Gastrocnemius medialis (tissue), 4 donors: Measurements from ENCODE around the gene HGFAC. TPM values are rescaled to one million over a fixed set of nuclear protein-coding genes. Genes with fewer than 3 reads are reported as not detected.

Experiments used
- ATAC-seq, 2 donors: fragments of 150-250 bp; one replicate each; pipeline ENCODE4 v1.9.1; 2016
- DNase-seq, 2 donors: peaks; one replicate each; pipeline ENCODE4 v3.0.0-alpha.2; 2019
- H3K27ac ChIP-seq, 4 donors: fragments of 200-600 bp; sonication (generic); 1 replicate in 1 of 4; 2 replicates in 3 of 4; pipeline ENCODE4 v1.5.1; 2016 to 2018; ENCODE audit warnings: mild to moderate bottlenecking in 2 of 4, moderate library complexity in 1 of 4
- H3K27me3 ChIP-seq, 3 donors: fragments of 200-600 bp; sonication (generic) in 2 of 3; 1 replicate in 1 of 3; 2 replicates in 2 of 3; pipeline versions ENCODE4 v1.5.1 to v1.6.0; 2016 to 2019; ENCODE audit warnings: mild to moderate bottlenecking in 1 of 3, moderate library complexity in 1 of 3
- H3K36me3 ChIP-seq, 2 donors: fragments of 200-600 bp; sonication (generic) in 1 of 2; one replicate each; pipeline ENCODE4 v1.5.1; 2017 to 2018
- H3K4me1 ChIP-seq, 2 donors: fragments of 200-600 bp; sonication (generic) in 1 of 2; one replicate each; pipeline ENCODE4 v1.5.1; 2016 to 2017; ENCODE audit warnings: mild to moderate bottlenecking in 2 of 2
- H3K4me3 ChIP-seq, 4 donors: fragments of 200-600 bp; sonication (generic) in 3 of 4; 1 replicate in 1 of 4; 2 replicates in 3 of 4; pipeline ENCODE4 v1.5.1; 2016 to 2019; ENCODE audit warnings: mild to moderate bottlenecking in 2 of 4
- H3K9me3 ChIP-seq, 3 donors: fragments of 200-600 bp; sonication (generic) in 2 of 3; 1 replicate in 1 of 3; 2 replicates in 2 of 3; pipeline ENCODE4 v1.5.1; 2016 to 2019
- CTCF ChIP-seq, 5 experiments: fragments of 450-650 bp in 3 of 5; fragments of 200-600 bp in 2 of 5; sonication (generic) in 2 of 5; IDR thresholded peaks in 4 of 5; conservative IDR thresholded peaks in 1 of 5; 1 replicate in 4 of 5; 2 replicates in 1 of 5; pipeline ENCODE4 v1.5.1; 2016 to 2019; ENCODE audit warnings: antibody characterized with exemption in 5 of 5, mild to moderate bottlenecking in 3 of 5, moderate library complexity in 3 of 5
- POLR2A ChIP-seq, 2 donors: fragments of 450-650 bp; IDR thresholded peaks; one replicate each; pipeline ENCODE4 v1.6.1; 2017; ENCODE audit warnings: antibody characterized with exemption in 2 of 2, mild to moderate bottlenecking in 2 of 2, moderate library complexity in 2 of 2
- in situ Hi-C, 4 donors: fragments of 200-750 bp; cut with MboI; loops; one replicate each; pipeline versions ENCODE4 v1.15.0 to v1.8.0; 2017; ENCODE audit warnings: low sequenced_read_pairs in 4 of 4
- intact Hi-C: fragments of 100-400 bp; cut with DNase I; formaldehyde crosslinking; loops from one replicate; pipeline ENCODE4 v1.15.1; 2023; ENCODE audit warnings: low total_unique reads
- total RNA-seq, 4 donors: library from RNA; depleted of rRNA; stranded (reverse); fragments of >200 nt; gene quantifications; one replicate each; pipeline versions ENCODE4 v1.1.0 to v1.2.3, GENCODE V29; 2016

HGFAC gene
- total RNA-seq, 4 donors from 2014 or later, result 0.20 to 0.68 (median 0.59) TPM

GRCh38 chr4:3446631-3447320 is 5.0 kb downstream of the HGFAC start:
- Histone ChIP-seq H3K36me3 (no peaks in the 10 kb centered on the region), H3K27me3 (no peaks in the 10 kb centered on the region), H3K9me3 (no peaks in the 10 kb centered on the region), H3K27ac (no peak overlapping the region), H3K4me1 (peaks cover 0 to 4% of the 10 kb centered on the region in 2 donors), H3K4me3 (no peak overlapping the region)
- in situ Hi-C loops, result no loop called here
- intact Hi-C loops, result loop anchor here (10.0 kb wide), 1 partner anchor 252 kb away; no protein-coding TSS in a partner anchor
- DNase-seq (no peak), ATAC-seq (no peak)
- TF ChIP-seq CTCF (IDR thresholded peaks at IDR 0.05 in 4 of 5, conservative IDR thresholded peaks at IDR 0.05 in 1 of 5) (no peak), POLR2A (IDR thresholded peaks at IDR 0.05) (no peak)

- in situ Hi-C loops (no loop called here), intact Hi-C loops (loop anchor here (10.0 kb wide), 1 partner anchor 253 kb away; no protein-coding TSS in a partner anchor)
- no peaks in the 10 kb centered on the region for H3K9me3 ChIP-seq
- ATAC-seq (no peak), DNase-seq (no peak)
- no peak overlapping the region for H3K27ac ChIP-seq
- no peak overlapping the region for H3K4me3 ChIP-seq
- TF ChIP-seq POLR2A (IDR thresholded peaks at IDR 0.05), result no peak
- no peak for TF ChIP-seq CTCF (IDR thresholded peaks at IDR 0.05 in 4 of 5, conservative IDR thresholded peaks at IDR 0.05 in 1 of 5)
- H3K36me3 ChIP-seq, result no peaks in the 10 kb centered on the region
- H3K4me1 ChIP-seq, result peaks cover 0 to 4% of the 10 kb centered on the region in 2 donors
- H3K27me3 ChIP-seq, result no peaks in the 10 kb centered on the region
These were observed 5.9 kb downstream of the HGFAC start for GRCh38 chr4:3447431-3448395.

- intact Hi-C loops (loop anchor here (10.0 kb wide), 1 partner anchor 254 kb away; no protein-coding TSS in a partner anchor), in situ Hi-C loops (no loop called here)
- no peak overlapping the region for H3K4me3 ChIP-seq
- no peak for ATAC-seq
- TF ChIP-seq POLR2A (IDR thresholded peaks at IDR 0.05) (no peak), CTCF (IDR thresholded peaks at IDR 0.05 in 4 of 5, conservative IDR thresholded peaks at IDR 0.05 in 1 of 5) (no peak)
- H3K36me3 ChIP-seq, result no peaks in the 10 kb centered on the region
- peaks cover 0 to 4% of the 10 kb centered on the region in 2 donors for H3K4me1 ChIP-seq
- H3K9me3 ChIP-seq, result no peaks in the 10 kb centered on the region
- no peaks in the 10 kb centered on the region for H3K27me3 ChIP-seq
- H3K27ac ChIP-seq, result no peak overlapping the region
- DNase-seq, result no peak
These were observed 7.3 kb downstream of the HGFAC start for GRCh38 chr4:3449047-3449573.

- Histone ChIP-seq H3K27ac (no peak overlapping the region), H3K4me1 (peaks cover 0 to 4% of the 10 kb centered on the region in 2 donors), H3K27me3 (no peaks in the 10 kb centered on the region), H3K9me3 (no peaks in the 10 kb centered on the region), H3K4me3 (no peak overlapping the region), H3K36me3 (no peaks in the 10 kb centered on the region)
- intact Hi-C loops, result loop anchor here (10.0 kb wide), 1 partner anchor 255 kb away; no protein-coding TSS in a partner anchor
- DNase-seq (no peak), ATAC-seq (no peak)
- TF ChIP-seq CTCF (IDR thresholded peaks at IDR 0.05 in 4 of 5, conservative IDR thresholded peaks at IDR 0.05 in 1 of 5), result no peak
- in situ Hi-C loops, result loop anchor here in 2 of 4 donors (10.0 to 25.0 kb wide), 3 partner anchors 95 to 238 kb away; no protein-coding TSS in a partner anchor
These were observed 8.1 kb downstream of the HGFAC start for GRCh38 chr4:3449574-3450534.
